Myocyte (in vitro differentiated cells): ENCODE data around the gene CREM. TPM values are rescaled to one million over a fixed set of nuclear protein-coding genes. Genes with fewer than 3 reads are reported as not detected.
"Not testable (repeated sequence)": the region's sequence is repeated elsewhere in the genome, so short reads cannot be mapped to it uniquely, and the experiment has no call there.

ENCODE experiments used
- DNase-seq: peaks from one replicate; pipeline ENCODE4 v3.0.0-alpha.2; 2012; ENCODE audit warnings: low read depth
- polyA plus RNA-seq: library from polyadenylated mRNA; unstranded; fragments of >200 nt; gene quantifications from one replicate; pipeline ENCODE4 v1.2.1, GENCODE V29; 2012; ENCODE audit warnings: missing spikeins
- total RNA-seq: library from RNA; depleted of rRNA; stranded (reverse); fragments of >200 nt; gene quantifications from 2 replicates; pipeline ENCODE4 v1.2.3, GENCODE V29; 2014

CREM gene
- 75.2 and 78.4 TPM in 2 replicates for total RNA-seq
- 31.5 TPM for polyA plus RNA-seq

DNA sequence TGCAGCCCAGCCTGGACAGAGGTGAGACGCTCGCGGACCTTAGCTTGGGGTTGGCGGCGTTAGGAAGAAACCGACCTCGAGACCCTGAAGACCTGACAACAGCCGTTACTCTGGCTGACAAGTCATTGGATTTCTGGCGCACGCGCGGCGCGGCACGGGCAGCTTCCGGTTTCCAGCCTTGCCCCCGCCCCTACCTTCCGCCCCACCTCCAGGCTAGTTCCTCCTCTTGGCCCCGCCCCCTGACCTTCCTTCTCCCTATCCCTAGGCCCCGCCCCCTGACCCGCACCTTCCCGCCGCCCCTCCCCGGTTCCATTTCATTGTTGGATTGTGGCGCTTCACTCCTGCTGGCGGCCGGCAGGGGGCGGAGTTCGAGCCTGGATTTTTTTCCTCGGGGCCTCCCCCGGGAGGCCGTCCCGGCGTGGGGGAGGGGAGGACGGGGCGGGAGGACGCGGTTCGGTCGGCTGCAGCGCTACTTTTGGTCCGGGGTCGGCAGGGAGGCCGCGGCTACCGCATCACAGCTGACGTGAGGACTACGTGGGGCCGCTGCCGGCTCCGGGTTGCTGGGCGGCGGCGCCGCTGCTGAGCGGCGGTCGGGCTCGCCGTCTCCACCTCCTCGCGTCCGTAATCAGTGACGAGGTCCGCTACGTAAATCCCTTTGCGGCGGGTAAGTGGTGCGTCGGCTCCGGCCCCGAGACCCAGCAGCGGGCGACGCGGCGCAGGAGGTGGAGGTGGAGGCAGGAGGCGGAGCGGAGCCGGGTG is at the start of gene CREM:
Gene CREM, plus strand, starts transcription at position 317 of the 759 bp plus-strand sequence. CDS start 10,990 bp downstream, outside the sequence.
- peak; percentile 97 for DNase-seq

- DNase-seq = no peak
These were observed 47.4 kb upstream of the CREM start for GRCh38 chr10:35079265-35079664.

GRCh38 chr10:35079763-35080162 is 46.9 kb upstream of the CREM start:
- peak; percentile 58 for DNase-seq

DNA sequence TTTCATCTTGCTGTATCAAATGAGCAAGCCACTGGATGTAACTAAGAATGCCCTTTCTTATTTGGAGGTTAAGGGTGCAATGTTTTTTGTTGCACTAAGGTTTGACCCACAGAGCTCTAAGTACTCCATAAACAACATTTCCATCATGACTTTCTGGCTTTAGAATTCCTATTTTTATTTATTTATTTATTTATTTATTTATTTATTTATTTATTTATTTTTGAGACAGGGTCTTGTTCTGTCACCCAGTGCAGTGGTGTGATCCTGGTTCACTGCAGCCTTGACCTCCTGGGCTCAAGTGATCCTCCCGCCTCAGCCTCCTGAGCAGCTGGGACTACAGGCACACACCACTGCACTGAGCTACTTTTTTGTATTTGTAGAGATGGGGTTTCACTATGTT is 46.4 kb upstream of the CREM start:
- DNase-seq = not testable (repeated sequence)

- DNase-seq = no peak
These were observed 43.4 kb upstream of the CREM start for GRCh38 chr10:35083242-35083641.

GRCh38 chr10:35089611-35090161 is 37.0 kb upstream of the CREM start:
- DNase-seq = peak; percentile 12

DNA sequence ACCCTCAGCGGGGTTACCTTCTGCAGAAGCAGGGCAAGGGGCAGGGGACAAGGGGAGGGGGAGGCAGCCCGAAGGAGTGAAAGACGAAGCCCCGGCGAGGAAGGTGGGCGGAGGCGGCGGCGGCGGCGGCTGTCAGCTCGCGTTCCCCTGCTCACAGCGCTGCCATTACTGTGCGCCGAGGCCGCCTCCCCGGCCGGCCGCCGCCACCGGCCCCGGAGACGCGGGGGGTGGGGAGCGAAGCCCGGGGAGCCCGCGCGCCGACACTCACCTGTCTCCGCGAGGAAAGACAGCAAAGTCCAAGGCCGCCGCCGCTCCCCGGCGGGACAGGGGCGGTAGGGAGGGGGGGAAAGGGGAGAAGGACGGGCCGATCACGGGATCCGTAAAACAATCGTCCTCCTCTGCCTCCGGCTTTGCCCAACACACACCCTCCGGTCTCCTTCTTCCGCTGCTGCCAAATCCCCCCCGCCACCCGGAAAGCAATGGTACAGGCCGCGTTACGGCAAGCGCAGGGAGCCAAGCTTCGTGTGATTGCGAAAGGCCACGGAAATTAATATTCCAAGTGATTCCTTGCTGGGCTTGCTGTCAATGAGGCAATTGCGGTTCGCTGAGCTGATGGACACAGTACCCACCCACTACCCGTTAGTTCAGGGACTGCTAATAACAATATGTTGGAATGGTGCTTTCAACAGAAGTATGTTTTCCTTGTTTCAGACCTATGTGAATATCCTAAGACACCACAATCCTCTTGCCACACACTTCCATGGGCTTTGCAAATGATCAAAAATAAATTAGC is 36.3 kb upstream of the CREM start, which contains the start of gene CUL2:
Gene CUL2, minus strand, starts transcription at position 180 of the 793 bp plus-strand sequence. CDS start 19,024 bp downstream, outside the sequence.
- DNase-seq = peak; percentile 97

DNA sequence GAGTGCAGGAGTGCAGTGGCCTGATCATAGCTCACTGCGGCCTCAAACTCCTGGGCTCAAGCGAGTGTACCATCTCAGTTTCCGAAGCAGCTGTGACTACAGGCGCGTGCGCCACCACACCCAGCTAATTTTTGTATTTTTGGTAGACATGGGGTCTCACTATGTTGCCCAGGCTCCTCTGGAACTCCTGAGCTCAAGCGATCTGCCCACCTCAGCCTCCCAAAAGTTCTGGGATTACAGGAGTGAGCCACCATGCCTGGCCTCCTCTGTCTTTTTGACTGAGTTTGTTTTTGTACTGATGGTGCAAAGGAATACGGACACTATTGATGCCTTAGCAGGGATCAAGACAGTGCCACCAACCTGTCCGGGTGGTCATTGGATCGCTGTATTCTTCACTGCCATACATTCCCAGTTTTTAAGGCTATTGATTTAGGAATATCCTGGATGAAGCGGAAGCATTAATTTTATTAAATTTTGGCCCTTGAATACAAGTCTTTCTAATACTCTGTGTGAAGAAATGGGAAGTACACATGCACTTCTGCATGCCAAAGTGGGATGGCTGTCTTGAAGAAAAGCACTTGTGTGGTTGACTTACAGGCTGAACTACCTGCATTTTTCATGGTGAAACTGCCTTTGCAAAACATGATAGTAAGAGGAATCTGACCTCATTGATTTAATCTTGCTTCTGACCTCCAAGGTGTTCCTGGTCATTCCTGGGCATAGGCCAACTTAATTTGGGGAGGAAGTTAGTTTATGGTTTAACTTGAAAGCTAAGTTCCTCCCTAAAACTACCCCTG is 34.5 kb upstream of the CREM start:
- no peak for DNase-seq

DNA sequence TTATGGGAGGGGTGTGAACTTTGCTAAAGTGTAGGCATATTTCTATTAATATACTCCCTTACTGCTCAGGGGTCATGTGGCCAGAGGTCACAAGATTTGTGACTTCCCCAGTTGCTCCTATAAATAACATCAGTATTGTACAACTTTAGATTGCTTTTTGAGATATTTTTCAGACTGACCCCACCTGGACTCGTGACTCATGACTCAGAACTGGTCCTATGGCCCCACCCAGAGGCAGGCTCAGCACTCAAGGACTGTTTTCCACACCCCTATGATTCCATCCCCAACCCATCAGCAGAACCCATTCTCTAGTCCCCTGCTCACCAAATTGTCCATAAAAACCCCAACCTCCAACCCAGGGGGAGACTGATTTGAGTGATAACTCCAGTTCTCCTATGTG is 33.8 kb upstream of the CREM start:
- no peak for DNase-seq

- DNase-seq = no peak
These were observed 30.3 kb upstream of the CREM start for GRCh38 chr10:35096312-35096711.

DNA sequence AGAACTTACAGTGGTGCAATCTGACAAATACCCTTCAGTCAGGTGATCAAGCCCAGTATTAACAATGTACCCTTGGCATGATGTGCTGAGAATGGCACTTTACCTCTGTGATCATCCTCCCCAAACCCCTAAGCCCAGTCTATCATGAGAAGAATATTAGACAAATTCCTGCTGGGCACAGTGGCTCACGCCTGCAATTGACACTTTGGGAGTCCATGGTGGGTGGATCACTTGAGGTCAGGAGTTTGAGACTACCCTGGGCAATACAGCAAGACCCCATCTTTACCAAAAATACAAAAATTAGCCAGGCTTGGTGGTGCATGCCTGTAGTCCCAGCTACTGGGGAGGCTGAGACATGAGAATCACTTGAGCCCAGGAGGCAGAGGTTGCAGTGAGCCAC is 29.1 kb upstream of the CREM start:
- DNase-seq = no peak

GRCh38 chr10:35103882-35104281 is 22.8 kb upstream of the CREM start:
- no peak for DNase-seq

DNA sequence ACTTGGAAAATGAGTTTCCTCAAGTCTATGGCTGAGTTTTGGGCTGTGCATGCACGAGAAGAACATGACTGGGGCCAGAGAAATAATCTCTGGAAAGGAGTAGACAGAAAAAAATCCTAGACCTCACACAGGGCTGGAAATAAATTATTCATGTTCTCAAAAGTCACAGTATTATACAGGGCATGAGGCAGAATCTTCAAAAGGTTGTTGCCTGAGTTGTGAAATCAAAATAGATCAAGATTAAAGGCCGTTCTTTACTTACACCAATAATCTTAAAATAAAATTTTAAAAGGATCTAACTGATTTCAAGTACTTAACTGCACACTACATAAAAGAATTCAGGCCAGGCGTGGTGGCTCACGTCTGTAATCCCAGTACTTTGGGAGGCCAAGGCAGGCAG is 14.1 kb upstream of the CREM start:
- DNase-seq = no peak

- DNase-seq = no peak
These were observed 7.3 kb upstream of the CREM start for GRCh38 chr10:35119378-35119777.

DNA sequence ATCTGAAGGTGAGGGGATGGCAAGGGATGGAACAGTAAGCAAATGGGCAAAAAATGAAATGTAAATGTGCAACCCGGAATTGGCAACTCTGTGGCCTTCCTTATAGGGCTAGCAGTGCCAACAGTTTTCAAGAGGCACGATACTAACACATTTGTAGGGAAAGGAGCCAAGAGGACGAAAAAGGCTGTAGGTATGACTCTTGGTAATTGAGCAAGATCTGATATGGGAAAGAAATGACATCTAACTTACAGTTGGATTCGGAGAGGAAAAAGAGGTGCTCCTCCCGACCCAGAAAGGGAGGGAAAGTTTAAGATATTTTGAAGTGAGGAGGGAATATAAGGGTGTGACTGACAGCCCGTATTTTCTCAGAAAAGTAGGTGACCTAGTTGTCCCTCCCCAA is 2.1 kb upstream of the CREM start:
- DNase-seq = no peak

DNA sequence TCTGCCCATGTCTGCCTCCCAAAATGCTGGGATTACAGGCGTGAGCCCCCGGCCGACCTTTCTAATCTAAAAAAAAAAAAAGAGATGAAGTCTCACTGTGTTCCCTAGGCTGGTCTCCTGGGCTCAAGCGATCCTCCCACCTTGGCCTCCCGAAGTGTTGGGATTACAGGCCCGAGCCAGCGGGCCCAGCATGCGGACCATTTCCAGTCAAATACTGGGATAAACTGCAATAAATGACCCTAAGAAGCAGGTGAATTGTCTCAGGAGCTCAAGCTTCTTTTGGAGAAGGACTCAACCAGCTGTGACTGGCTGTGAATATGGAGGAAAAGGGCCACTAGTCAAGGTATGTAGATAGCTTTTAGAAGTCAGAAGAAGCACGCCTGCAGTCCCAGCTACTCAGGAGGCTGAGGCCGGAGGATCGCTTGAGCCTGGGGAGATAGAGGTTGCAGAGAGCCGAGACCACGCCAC is 550 bp upstream of the CREM start:
- DNase-seq = no peak

DNA sequence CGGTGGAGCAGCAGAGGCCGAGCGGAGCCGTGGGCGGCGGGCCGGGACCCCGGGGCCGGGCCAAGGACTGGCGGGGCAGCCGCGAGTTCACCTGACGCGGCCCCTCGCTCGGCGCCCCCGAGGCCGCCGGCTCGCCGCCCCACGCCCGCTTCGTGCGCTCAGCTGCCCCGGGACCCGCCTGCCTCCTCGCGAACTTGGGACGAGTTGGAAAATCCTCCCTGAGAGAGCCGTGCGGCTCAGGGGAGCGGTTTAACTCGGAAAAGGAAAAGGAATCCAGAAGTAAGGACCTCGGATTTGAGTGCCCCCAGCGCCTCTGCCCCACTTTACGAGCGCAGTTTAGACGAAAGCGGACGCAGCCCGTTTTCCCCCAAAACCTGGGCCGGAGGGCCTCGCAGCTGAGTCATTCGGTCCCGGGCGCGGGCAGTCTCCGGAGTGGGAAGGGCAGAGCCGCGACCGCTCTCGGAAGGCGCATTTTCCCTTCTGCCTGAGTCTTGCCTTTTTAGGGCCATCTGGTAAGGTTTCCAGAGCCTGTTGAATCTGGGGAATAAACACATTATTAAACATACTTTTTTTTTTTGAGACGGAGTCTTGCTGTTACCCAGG is 744 bp downstream of the CREM start:
- DNase-seq = peak; percentile 62

DNA sequence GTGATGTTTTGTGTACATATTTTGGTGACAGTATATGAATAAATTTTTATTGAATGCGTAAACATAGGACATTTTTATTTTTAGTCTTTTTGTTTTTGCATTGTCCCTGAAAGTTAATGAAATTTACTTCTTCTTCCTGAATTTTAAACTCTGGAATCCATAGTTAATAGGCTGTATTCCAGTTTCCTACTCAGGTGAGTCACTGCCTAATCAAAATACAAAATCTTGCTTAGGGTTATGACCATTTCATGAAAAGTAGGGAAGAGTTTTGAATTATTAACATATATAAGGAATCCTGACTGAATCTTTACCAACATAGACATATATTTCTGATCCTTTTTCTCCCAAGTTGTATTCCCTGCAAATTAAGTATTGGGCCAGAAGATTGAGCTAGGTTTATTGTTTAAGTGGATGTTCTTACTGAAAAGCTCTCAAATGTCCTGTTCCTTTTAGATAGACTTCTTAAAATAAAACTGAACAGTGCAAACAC is 2.6 kb downstream of the CREM start:
- DNase-seq = no peak

GRCh38 chr10:35130663-35131062 is 4.0 kb downstream of the CREM start:
- DNase-seq = no peak

- no peak for DNase-seq
These were observed 6.1 kb downstream of the CREM start for GRCh38 chr10:35132727-35133126.

DNA sequence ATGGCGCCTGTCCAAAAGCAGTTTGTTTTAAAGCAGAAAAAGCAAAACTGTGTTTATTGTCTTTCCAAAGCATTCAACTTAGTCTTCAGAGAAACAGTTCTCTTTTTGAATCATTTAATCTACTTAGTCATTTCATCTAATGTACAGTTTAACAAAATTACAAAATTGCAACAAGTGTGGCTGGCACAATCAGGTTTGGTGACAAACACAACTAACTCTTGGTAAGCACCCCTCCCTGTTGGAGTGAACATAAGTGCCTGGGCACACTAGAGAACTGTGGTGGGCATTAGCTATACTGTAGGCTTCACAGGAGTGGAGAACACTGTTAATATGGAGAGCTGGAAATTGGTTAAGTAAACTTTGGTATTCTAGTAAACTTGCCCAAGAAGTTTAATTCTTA is 6.9 kb downstream of the CREM start:
- no peak for DNase-seq
